ENCODE data around the gene ANKRD9.

GRCh38 chr14:102530828-102531478, 21.4 kb upstream of the ANKRD9 start:
- TF ChIP-seq CTCF (IDR thresholded peaks at IDR 0.05) (no peak), POLR2A (IDR thresholded peaks at IDR 0.05) (no peak), EP300 (IDR thresholded peaks at IDR 0.05) (no peak)

All from ovary (tissue), 3 donors.